Measurements from ENCODE around the gene DNAJC5G. TPM values are rescaled to one million over a fixed set of nuclear protein-coding genes. Genes with fewer than 3 reads are reported as not detected.
A peak's percentile ranks its signal among the peaks of the same experiment; 100 is the strongest.

Gene DNAJC5G
- total and polyA plus RNA-seq, 2 of the 13 experiments (the other 11 are each of a cell fraction or from before 2014, with no cell fraction given) = 0.05 TPM; not detected in 1

GRCh38 chr2:27281855-27282559, 6.8 kb downstream of the DNAJC5G start, which contains the start of gene TRIM54 (continued):
- TF ChIP-seq GTF2F1 (IDR thresholded peaks at IDR 0.05; ENCODE audit: low read length) (no peak), NFE2L2 (IDR thresholded peaks at IDR 0.05; ENCODE audit: low read length) (no peak)

GRCh38 chr2:27282892-27283291, 7.7 kb downstream of the DNAJC5G start:
- peak; percentile 78 for ATAC-seq
- WGBS (ENCODE audit: low lambda C conversion rate) = 4% methylated on average over 5 of the region's 5 CpGs
- ChIA-PET CTCF (ENCODE audit: low intra/inter-chr PET ratio, low total read pairs) (no interaction called here), POLR2A (interaction anchor here (1.1 to 1.3 kb wide), 2 partner anchors 19 to 71 kb away, joined by 3 to 4 read pairs; partner anchors contain the start of genes ATRAID and SLC5A6)
- Histone ChIP-seq H3K9me3 (ENCODE audit: low read length) (no peaks in the 10 kb centered on the region), H2AFZ (ENCODE audit: low read length) (peak overlapping the region; percentile 22), H4K20me1 (ENCODE audit: insufficient read depth, low read length) (no peaks in the 10 kb centered on the region), H3K27ac (ENCODE audit: extremely low read length, insufficient read depth, low read length) (no peak overlapping the region), H3K79me2 (ENCODE audit: insufficient read depth, low read length) (no peaks in the 10 kb centered on the region), H3K4me3 (replicated peaks in 1 of 3; ENCODE audit: insufficient read depth in 1 of 3, low read depth in 2 of 3, low read length in 3 of 3) (peak overlapping the region in 1 of 3 experiments; percentile 26; a peak in 2 of 6 replicates), H3K4me1 (ENCODE audit: insufficient read depth, low read length) (peaks cover 50% of the 10 kb centered on the region), H3K4me2 (ENCODE audit: low read depth, low read length) (peak overlapping the region; percentile 49), H3K9ac (ENCODE audit: insufficient read depth, low read depth, low read length) (no peak overlapping the region), H3K36me3 (replicated peaks in 1 of 2; ENCODE audit: control insufficient read depth in 1 of 2, insufficient read depth in 2 of 2, low read length in 2 of 2) (no peaks in the 10 kb centered on the region), H3K27me3 (ENCODE audit: control insufficient read depth in 1 of 2, insufficient read depth in 2 of 2, low read length in 2 of 2) (peaks cover 0 to 11% of the 10 kb centered on the region in 2 experiments; a peak in 3 of 5 replicates)
- DNase-seq (ENCODE audit: low spot score) = peak; percentile 53
- no TSS peak for BruUV-seq (replicated peaks)
- intact Hi-C loops (cut with micrococcal nuclease; ENCODE audit: unreplicated experiment) (no loop called here), in situ Hi-C loops (cut with HindIII; ENCODE audit: extremely low pct_ligation_motif_present, low pct_unique_long_range_greater_than_20kb) (loop anchor here (5.0 to 10.0 kb wide), 2 partner anchors 186 to 318 kb away; no protein-coding TSS in a partner anchor)
- no peak for FAIRE-seq
- TF ChIP-seq ZNF549 (CRISPR knock-in tag; IDR thresholded peaks at IDR 0.05) (no peak), ZNF687 (CRISPR knock-in tag; IDR thresholded peaks at IDR 0.05) (0 out of 2 replicates have a peak, but pooled peaks have one; percentile 6), HNRNPLL (IDR thresholded peaks at IDR 0.05; ENCODE audit: low read depth, low read length, poor library complexity, severe bottlenecking) (no peak), FOSL2 (CRISPR knock-in tag; IDR thresholded peaks at IDR 0.05) (peak; percentile 74), HNRNPL (IDR thresholded peaks at IDR 0.05; ENCODE audit: low read depth, low read length) (peak; percentile 75; the same call in 1 of the 2 replicates), POLR2G (IDR thresholded peaks at IDR 0.05; ENCODE audit: low read depth, low read length) (0 out of 2 replicates have a peak, but pooled peaks have one; percentile 27), NFE2 (CRISPR knock-in tag; IDR thresholded peaks at IDR 0.05) (peak; percentile 53; the same call in 1 of the 2 replicates), ZNF225 (CRISPR knock-in tag; IDR thresholded peaks at IDR 0.05) (peak; percentile 53; the same call in 1 of the 2 replicates), TAF1 (CRISPR knock-in tag; IDR thresholded peaks at IDR 0.05) (0 out of 2 replicates have a peak, but pooled peaks have one; percentile 8), MAFF (IDR thresholded peaks at IDR 0.05; ENCODE audit: low read depth, low read length) (peak; percentile 55; the same call in 1 of the 2 replicates), SAP130 (CRISPR knock-in tag; IDR thresholded peaks at IDR 0.05; ENCODE audit: low read depth) (peak; percentile 32; the same call in 1 of the 2 replicates), MAFK (conservative IDR thresholded peaks at IDR 0.05 in 1 of 2, IDR thresholded peaks at IDR 0.05 in 1 of 2; ENCODE audit: low read length in 2 of 2) (peak; percentile 42 to 70), MED1 (CRISPR knock-in tag; IDR thresholded peaks at IDR 0.05) (peak; percentile 25; the same call in 1 of the 2 replicates), MBD4 (IDR thresholded peaks at IDR 0.05; ENCODE audit: borderline replicate concordance, low read length) (no peak), PCBP1 (IDR thresholded peaks at IDR 0.05; ENCODE audit: borderline replicate concordance, low read depth, low read length) (no peak), ZNF550 (CRISPR knock-in tag; IDR thresholded peaks at IDR 0.05; ENCODE audit: borderline replicate concordance) (no peak), EP300 (IDR thresholded peaks at IDR 0.05; ENCODE audit: low read depth in 2 of 2, low read length in 2 of 2) (0 out of 4 replicates have a peak, but pooled peaks of 1 of the 2 experiments have one; percentile 4), EP300 (CRISPR knock-in tag; IDR thresholded peaks at IDR 0.05; ENCODE audit: borderline replicate concordance) (0 out of 2 replicates have a peak, but pooled peaks have one; percentile 7)
